ENCODE results near the gene PCCA. TPM values are rescaled to one million over a fixed set of nuclear protein-coding genes. Genes with fewer than 3 reads are reported as not detected.

PCCA gene
- total and polyA plus RNA-seq, 2 donors (not counting 3 experiments of a cell fraction or from before 2014, with no cell fraction given) = 5.7 to 20.2 TPM

- Histone ChIP-seq H3K4me2 (ENCODE audit: insufficient read depth, low read length) (no peak overlapping the region), H3K4me1 (ENCODE audit: control insufficient read depth, extremely low read depth, insufficient read depth, low read length) (no peaks in the 10 kb centered on the region), H3K9me1 (replicated peaks; ENCODE audit: control insufficient read depth, extremely low read depth, insufficient read depth, low read length) (no peaks in the 10 kb centered on the region), H3K9me3 (replicated peaks; ENCODE audit: control insufficient read depth, insufficient read depth, low read length) (no peaks in the 10 kb centered on the region), H3K9ac (replicated peaks; ENCODE audit: extremely low read depth, insufficient read depth, low read length) (no peak overlapping the region), H2AFZ (ENCODE audit: low read depth, low read length) (no peak overlapping the region), H4K20me1 (replicated peaks; ENCODE audit: control insufficient read depth, extremely low read depth, insufficient read depth, low read length) (no peaks in the 10 kb centered on the region), H3K36me3 (ENCODE audit: control insufficient read depth in 2 of 2, extremely low read depth in 1 of 2, insufficient read depth in 2 of 2, low read length in 2 of 2) (no peaks in the 10 kb centered on the region), H3K27me3 (ENCODE audit: control insufficient read depth in 2 of 2, insufficient read depth in 2 of 2, low read length in 2 of 2) (no peaks in the 10 kb centered on the region), H3K4me3 (replicated peaks in 1 of 3; ENCODE audit: insufficient read depth in 1 of 3, low read depth in 1 of 3, low read length in 3 of 3) (no peak overlapping the region), H3K27ac (ENCODE audit: insufficient read depth, low read depth, low read length) (no peak overlapping the region), H3K79me2 (ENCODE audit: control insufficient read depth, insufficient read depth, low read length) (no peaks in the 10 kb centered on the region)
- ChIA-PET POLR2A (interaction anchor here (0.6 kb wide), 2 partner anchors 114 to 497 kb away, joined by 4 to 7 read pairs; no protein-coding TSS in a partner anchor), CTCF (interaction anchor here (0.6 to 7.8 kb wide), 52 partner anchors 8 to 858 kb away, joined by 3 to 120 read pairs (median 4); partner anchors contain the start of genes PCCA and ZIC2)
- intact Hi-C loops (cut with micrococcal nuclease) (loop anchor here (1.0 to 10.0 kb wide), 9 partner anchors 73 to 857 kb away; partner anchors contain the start of gene PCCA), dilution Hi-C loops (cut with MboI; ENCODE audit: extremely low pct_ligation_motif_present, low sequenced_read_pairs) (no loop called here)
- DNase-seq (ENCODE audit: low read depth, low spot score) (peak; percentile 79), FAIRE-seq (peak; percentile 93)
- BruUV-seq (replicated peaks) = no TSS peak
- TF ChIP-seq POLR2A (IDR thresholded peaks at IDR 0.05; ENCODE audit: low read depth, low read length) (no peak), MYC (IDR thresholded peaks at IDR 0.05; ENCODE audit: low read depth, low read length) (no peak)
- TF ChIP-seq, protein P1, sequence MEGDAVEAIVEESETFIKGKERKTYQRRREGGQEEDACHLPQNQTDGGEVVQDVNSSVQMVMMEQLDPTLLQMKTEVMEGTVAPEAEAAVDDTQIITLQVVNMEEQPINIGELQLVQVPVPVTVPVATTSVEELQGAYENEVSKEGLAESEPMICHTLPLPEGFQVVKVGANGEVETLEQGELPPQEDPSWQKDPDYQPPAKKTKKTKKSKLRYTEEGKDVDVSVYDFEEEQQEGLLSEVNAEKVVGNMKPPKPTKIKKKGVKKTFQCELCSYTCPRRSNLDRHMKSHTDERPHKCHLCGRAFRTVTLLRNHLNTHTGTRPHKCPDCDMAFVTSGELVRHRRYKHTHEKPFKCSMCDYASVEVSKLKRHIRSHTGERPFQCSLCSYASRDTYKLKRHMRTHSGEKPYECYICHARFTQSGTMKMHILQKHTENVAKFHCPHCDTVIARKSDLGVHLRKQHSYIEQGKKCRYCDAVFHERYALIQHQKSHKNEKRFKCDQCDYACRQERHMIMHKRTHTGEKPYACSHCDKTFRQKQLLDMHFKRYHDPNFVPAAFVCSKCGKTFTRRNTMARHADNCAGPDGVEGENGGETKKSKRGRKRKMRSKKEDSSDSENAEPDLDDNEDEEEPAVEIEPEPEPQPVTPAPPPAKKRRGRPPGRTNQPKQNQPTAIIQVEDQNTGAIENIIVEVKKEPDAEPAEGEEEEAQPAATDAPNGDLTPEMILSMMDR (IDR thresholded peaks at IDR 0.05; ENCODE audit: extremely low read depth in 1 of 2, insufficient read depth in 1 of 2, low read depth in 1 of 2, low read length in 2 of 2) = peak; percentile 81 to 91
These were observed 426.0 kb downstream of the PCCA start for GRCh38 chr13:100514788-100515409.

GRCh38 chr13:100515410-100515800 is 426.5 kb downstream of the PCCA start:
- Histone ChIP-seq H3K9me3 (replicated peaks; ENCODE audit: control insufficient read depth, insufficient read depth, low read length) (no peaks in the 10 kb centered on the region), H4K20me1 (replicated peaks; ENCODE audit: control insufficient read depth, extremely low read depth, insufficient read depth, low read length) (no peaks in the 10 kb centered on the region), H3K4me2 (ENCODE audit: insufficient read depth, low read length) (no peak overlapping the region), H3K27me3 (ENCODE audit: control insufficient read depth in 2 of 2, insufficient read depth in 2 of 2, low read length in 2 of 2) (no peaks in the 10 kb centered on the region), H3K36me3 (ENCODE audit: control insufficient read depth in 2 of 2, extremely low read depth in 1 of 2, insufficient read depth in 2 of 2, low read length in 2 of 2) (no peaks in the 10 kb centered on the region), H2AFZ (ENCODE audit: low read depth, low read length) (no peak overlapping the region), H3K79me2 (ENCODE audit: control insufficient read depth, insufficient read depth, low read length) (no peaks in the 10 kb centered on the region), H3K4me3 (replicated peaks in 1 of 3; ENCODE audit: insufficient read depth in 1 of 3, low read depth in 1 of 3, low read length in 3 of 3) (no peak overlapping the region), H3K4me1 (ENCODE audit: control insufficient read depth, extremely low read depth, insufficient read depth, low read length) (no peaks in the 10 kb centered on the region), H3K9me1 (replicated peaks; ENCODE audit: control insufficient read depth, extremely low read depth, insufficient read depth, low read length) (no peaks in the 10 kb centered on the region), H3K27ac (ENCODE audit: insufficient read depth, low read depth, low read length) (no peak overlapping the region), H3K9ac (replicated peaks; ENCODE audit: extremely low read depth, insufficient read depth, low read length) (no peak overlapping the region)
- BruUV-seq (replicated peaks) = no TSS peak
- no peak for FAIRE-seq
- intact Hi-C loops (cut with micrococcal nuclease) (loop anchor here (1.0 to 10.0 kb wide), 7 partner anchors 73 to 857 kb away; partner anchors contain the start of gene PCCA), dilution Hi-C loops (cut with MboI; ENCODE audit: extremely low pct_ligation_motif_present, low sequenced_read_pairs) (no loop called here)
- TF ChIP-seq FOS (IDR thresholded peaks at IDR 0.05; ENCODE audit: borderline replicate concordance, insufficient read depth, low read length) = no peak
- POLR2A ChIA-PET = no interaction called here
- no peak for DNase-seq (ENCODE audit: low read depth, low spot score)
- CTCF ChIA-PET = interaction anchor here (0.6 to 7.8 kb wide), 50 partner anchors 8 to 859 kb away, joined by 3 to 120 read pairs (median 4); partner anchors contain the start of genes PCCA and ZIC2
